ENCODE results near the gene EPHA8. TPM values are rescaled to one million over a fixed set of nuclear protein-coding genes. Genes with fewer than 3 reads are reported as not detected.

The EPHA8 gene
- total and polyA plus RNA-seq, 2 of the 4 experiments (the other 2 are of a cell fraction) = not detected

GRCh38 chr1:22516906-22517571, 46.2 kb upstream of the EPHA8 start:
- Histone ChIP-seq H3K9me1 (ENCODE audit: insufficient read depth, low read length) (0 out of 2 replicates have a peak, but pooled peaks cover 2% of the 10 kb centered on the region), H2BK120ac (ENCODE audit: low read depth, low read length) (no peak overlapping the region), H3K27ac (ENCODE audit: insufficient read depth, low read length) (no peak overlapping the region), H2BK20ac (ENCODE audit: low read depth, low read length) (no peak overlapping the region), H3K23ac (ENCODE audit: low read depth, low read length) (no peak overlapping the region), H3K9ac (ENCODE audit: low read depth, low read length) (no peak overlapping the region), H3K4me2 (ENCODE audit: low read depth, low read length) (no peak overlapping the region), H3K9me3 (ENCODE audit: control insufficient read depth, insufficient read depth, low read length) (no peaks in the 10 kb centered on the region), H2BK15ac (ENCODE audit: low read depth, low read length) (no peak overlapping the region), H3K4me1 (ENCODE audit: control insufficient read depth, insufficient read depth, low read length) (no peaks in the 10 kb centered on the region), H3K56ac (ENCODE audit: extremely low read depth, insufficient read depth, low read length) (no peak overlapping the region), H2BK5ac (ENCODE audit: low read depth, low read length, poor library complexity, severe bottlenecking) (no peak overlapping the region), H3K27me3 (ENCODE audit: control insufficient read depth, insufficient read depth, low read length) (no peaks in the 10 kb centered on the region), H3K36me3 (ENCODE audit: control insufficient read depth, insufficient read depth, low read length) (peaks cover 56% of the 10 kb centered on the region), H4K20me1 (ENCODE audit: insufficient read depth, low read length) (no peaks in the 10 kb centered on the region), H2AK9ac (replicated peaks; ENCODE audit: low read depth, low read length, poor library complexity) (no peak overlapping the region), H3K4me3 (ENCODE audit: insufficient read depth, low read depth, low read length) (no peak overlapping the region), H3K79me1 (ENCODE audit: low read depth in 1 of 2, low read length in 2 of 2) (no peaks in the 10 kb centered on the region), H4K91ac (ENCODE audit: insufficient read depth, low read depth, low read length) (no peak overlapping the region), H3K14ac (replicated peaks; ENCODE audit: low read depth, low read length) (no peak overlapping the region), H4K5ac (ENCODE audit: low read depth, low read length) (no peak overlapping the region), H2AFZ (replicated peaks; ENCODE audit: low read length, poor library complexity) (no peak overlapping the region), H3K4ac (ENCODE audit: low read depth, low read length) (no peak overlapping the region), H4K8ac (ENCODE audit: low read depth in 2 of 2, low read length in 2 of 2) (no peak overlapping the region), H2AK5ac (ENCODE audit: low read depth, low read length) (no peak overlapping the region), H3K18ac (ENCODE audit: low read depth, low read length) (no peak overlapping the region)
- DNase-seq (no peak), ATAC-seq (ENCODE audit: low read depth) (no peak)
- intact Hi-C loops (cut with micrococcal nuclease) (no loop called here), dilution Hi-C loops (cut with HindIII; ENCODE audit: low sequenced_read_pairs, unreplicated experiment) (no loop called here), in situ Hi-C loops (cut with MboI; ENCODE audit: low sequenced_read_pairs) (no loop called here)
- ChIA-PET POLR2A (ENCODE audit: unreplicated experiment) (no interaction called here), CTCF (no interaction called here)
- TF ChIP-seq FOS (IDR thresholded peaks at IDR 0.05; ENCODE audit: low read depth, low read length) (no peak), MAZ (IDR thresholded peaks at IDR 0.05; ENCODE audit: borderline replicate concordance, low read depth, low read length) (no peak), RFX5 (IDR thresholded peaks at IDR 0.05; ENCODE audit: low read depth, low read length) (no peak), CTCF (conservative IDR thresholded peaks at IDR 0.05; ENCODE audit: low read depth, low read length) (no peak), RAD21 (IDR thresholded peaks at IDR 0.05; ENCODE audit: low read length) (no peak), CHD1 (IDR thresholded peaks at IDR 0.05; ENCODE audit: low read depth, low read length) (no peak), NFE2L2 (IDR thresholded peaks at IDR 0.05; ENCODE audit: low read depth, low read length) (no peak), CEBPB (IDR thresholded peaks at IDR 0.05; ENCODE audit: low read depth, low read length) (no peak), MAFK (IDR thresholded peaks at IDR 0.05; ENCODE audit: low read depth, low read length) (no peak), RCOR1 (IDR thresholded peaks at IDR 0.05; ENCODE audit: insufficient replicate concordance, low read length) (no peak), SMC3 (IDR thresholded peaks at IDR 0.05; ENCODE audit: low read depth, low read length) (no peak), BHLHE40 (IDR thresholded peaks at IDR 0.05; ENCODE audit: low read depth, low read length) (no peak), MXI1 (IDR thresholded peaks at IDR 0.05; ENCODE audit: borderline replicate concordance, low read depth, low read length) (no peak)
- TF ChIP-seq, protein P1, sequence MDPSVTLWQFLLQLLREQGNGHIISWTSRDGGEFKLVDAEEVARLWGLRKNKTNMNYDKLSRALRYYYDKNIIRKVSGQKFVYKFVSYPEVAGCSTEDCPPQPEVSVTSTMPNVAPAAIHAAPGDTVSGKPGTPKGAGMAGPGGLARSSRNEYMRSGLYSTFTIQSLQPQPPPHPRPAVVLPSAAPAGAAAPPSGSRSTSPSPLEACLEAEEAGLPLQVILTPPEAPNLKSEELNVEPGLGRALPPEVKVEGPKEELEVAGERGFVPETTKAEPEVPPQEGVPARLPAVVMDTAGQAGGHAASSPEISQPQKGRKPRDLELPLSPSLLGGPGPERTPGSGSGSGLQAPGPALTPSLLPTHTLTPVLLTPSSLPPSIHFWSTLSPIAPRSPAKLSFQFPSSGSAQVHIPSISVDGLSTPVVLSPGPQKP (IDR thresholded peaks at IDR 0.05; ENCODE audit: borderline replicate concordance, low read depth, low read length) = no peak
- TF ChIP-seq, protein P2, sequence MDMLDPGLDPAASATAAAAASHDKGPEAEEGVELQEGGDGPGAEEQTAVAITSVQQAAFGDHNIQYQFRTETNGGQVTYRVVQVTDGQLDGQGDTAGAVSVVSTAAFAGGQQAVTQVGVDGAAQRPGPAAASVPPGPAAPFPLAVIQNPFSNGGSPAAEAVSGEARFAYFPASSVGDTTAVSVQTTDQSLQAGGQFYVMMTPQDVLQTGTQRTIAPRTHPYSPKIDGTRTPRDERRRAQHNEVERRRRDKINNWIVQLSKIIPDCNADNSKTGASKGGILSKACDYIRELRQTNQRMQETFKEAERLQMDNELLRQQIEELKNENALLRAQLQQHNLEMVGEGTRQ (IDR thresholded peaks at IDR 0.05; ENCODE audit: low read depth, low read length) = no peak
- BruUV-seq (replicated peaks) = no TSS peak
- WGBS, 2 experiments (ENCODE audit: extremely low coverage in 2 of 2, insufficient read length in 1 of 2) = 93% methylated on average over 3 of the region's 16 CpGs; no CpG with 5 or more reads in 1 of the 2 experiments
